GM18907 (cell line): ENCODE results near the gene RTP4.
"Not testable (repeated sequence)": the region's sequence is repeated elsewhere in the genome, so short reads cannot be mapped to it uniquely, and the experiment has no call there.

ENCODE experiments used
- ATAC-seq: cut with Tn5 transposase; IDR thresholded peaks from one replicate; pipeline ENCODE4 v1.9.1; 2021; ENCODE audit warnings: mild to moderate bottlenecking, moderate library complexity; ENCODE audit not compliant: unreplicated experiment

RTP4 gene

DNA sequence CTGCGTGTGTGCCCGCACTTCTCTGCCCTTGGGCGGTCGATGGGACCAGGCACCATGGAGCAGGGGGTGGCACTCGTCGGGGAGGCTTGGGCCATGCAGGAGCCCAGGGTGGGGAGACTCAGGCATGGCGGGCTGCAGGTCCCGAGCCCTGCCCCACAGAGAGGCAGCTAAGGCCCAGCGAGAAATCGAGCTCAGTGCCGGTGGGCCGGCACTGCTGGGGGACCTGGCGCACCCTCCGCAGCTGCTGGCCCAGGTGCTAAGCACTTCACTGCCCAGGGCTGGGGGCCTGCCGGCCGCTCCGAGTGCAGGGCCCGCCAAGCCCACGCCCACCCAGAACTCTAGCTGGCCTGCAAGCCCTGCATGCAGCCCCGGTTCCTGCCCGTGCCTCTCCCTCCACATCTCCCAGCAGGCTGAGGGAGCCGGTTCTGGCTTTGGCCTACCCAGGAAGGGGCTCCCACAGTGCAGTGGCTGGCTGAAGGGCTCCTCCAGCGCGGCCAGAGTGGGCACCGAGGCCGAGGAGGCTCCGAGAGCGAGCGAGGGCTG lies 553 bp upstream of the RTP4 start:
- peak; percentile 11 for ATAC-seq

DNA sequence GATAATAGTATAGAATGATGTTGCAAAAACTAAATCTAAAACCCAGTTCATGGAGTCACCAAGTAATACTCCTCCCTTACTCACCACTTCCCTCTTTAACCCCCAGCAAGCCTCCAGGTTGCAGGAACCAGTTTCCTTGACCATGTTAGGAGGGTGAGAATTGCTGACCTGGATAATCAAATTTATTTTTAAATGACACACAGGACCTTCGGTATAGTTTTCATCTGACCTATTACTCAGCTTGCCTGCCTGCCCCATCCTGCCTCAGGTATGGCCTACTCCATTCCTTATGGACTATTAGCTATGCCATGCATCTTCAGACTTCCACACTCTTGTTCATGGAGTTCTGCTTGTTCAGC lies 883 bp downstream of the RTP4 start:
- ATAC-seq: peak; percentile 39

DNA sequence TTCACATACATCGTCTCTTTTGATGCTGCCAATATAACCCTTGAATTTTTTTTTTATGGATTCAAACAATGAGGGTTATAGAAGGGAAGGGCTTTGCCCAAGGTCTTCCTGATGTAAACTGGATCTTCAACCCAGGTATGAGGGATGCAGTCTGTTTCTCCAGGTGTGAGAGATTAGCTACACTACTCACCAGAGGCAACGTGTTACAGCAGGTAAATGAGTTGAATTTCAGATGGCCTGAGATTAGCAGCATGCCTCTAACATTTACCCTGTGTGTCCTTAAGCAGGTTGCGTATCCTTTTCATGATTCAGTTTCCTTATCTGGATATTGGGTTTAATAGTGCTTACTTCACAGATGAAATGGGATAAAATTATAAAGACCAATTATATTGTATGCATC lies 1.9 kb downstream of the RTP4 start:
- ATAC-seq: no peak

DNA sequence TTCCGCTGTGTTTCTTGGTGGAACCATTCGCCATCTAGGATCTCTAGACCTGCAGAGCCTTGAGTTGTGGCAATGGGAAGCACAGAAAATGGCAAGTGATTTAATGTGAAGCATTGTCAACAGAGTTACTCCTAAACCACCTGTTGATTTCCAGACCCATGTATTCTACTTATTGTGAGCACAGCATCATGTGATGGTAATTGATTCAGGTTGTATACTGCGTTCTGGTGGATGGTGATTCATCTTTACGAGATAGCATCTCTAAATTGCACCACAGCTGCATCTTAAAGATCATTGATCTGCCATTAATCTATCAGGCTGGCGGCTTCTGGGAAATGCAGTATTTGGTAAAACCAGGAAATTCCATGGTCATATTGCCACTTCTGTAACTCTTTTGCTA lies 7.4 kb downstream of the RTP4 start:
- ATAC-seq: no peak

DNA sequence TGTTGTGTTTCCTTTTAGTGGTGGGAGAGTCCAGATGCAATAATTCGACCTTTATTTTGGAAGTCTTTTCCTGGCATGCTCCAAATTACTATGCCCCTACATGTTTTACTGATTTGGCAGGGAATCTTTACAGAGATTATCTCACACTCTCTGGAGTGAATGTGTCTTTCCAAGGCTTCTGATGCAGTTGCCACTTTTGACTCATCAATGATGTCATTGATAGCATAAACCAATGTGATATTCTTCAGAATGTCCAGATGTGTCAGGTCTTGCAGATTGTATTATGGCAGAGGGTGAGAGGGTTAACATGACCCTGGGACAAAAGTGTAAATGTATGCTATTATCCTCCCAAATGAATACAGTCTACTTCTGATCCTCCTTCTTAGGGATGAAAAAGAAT lies 9.7 kb downstream of the RTP4 start:
- ATAC-seq: no peak

DNA sequence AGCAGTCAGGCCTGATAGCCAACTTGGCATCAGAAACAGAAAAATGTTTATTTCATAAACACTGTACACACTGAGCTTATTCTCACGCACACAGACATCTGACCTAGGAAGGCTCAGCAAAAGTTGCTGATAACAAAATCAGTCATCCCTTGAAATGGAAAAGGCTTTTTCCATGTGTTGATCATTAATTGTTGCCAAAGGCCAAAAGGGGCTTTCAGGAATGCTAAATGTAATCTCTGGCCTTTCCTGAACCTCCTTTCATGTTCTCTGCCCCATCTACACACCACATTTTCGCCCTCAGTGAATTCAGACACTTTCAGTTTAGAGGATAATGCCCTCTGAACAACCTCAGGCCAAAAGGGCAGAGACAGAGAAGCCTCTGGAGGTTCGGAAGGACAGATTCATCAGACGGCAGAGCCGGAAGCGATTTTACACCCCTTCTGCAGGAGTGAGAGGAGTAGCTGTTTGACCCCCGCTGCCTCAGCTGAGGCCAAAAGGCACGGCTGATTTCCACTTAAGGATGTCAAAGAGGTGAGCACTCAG lies 14.5 kb downstream of the RTP4 start:
- ATAC-seq: no peak

DNA sequence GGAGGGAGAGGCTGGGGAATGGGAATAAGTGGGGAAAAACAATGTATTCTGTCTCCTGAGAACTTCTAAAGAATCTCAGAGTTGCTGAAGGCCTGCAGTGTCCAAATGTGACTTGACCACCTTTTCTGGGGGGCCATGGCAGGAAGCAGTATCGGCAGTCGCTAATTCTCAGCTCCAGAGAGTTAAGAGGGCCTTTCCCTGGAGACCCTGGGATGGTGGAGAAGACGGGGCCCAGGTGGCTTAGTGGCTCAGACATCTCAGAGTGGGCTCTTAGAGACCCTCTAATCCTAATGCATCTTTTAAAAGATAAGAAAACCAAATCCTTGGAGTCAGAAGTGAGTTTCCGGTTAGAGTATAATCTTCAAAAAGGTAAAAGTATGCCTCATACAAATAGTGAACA lies 15.1 kb downstream of the RTP4 start:
- no peak for ATAC-seq

DNA sequence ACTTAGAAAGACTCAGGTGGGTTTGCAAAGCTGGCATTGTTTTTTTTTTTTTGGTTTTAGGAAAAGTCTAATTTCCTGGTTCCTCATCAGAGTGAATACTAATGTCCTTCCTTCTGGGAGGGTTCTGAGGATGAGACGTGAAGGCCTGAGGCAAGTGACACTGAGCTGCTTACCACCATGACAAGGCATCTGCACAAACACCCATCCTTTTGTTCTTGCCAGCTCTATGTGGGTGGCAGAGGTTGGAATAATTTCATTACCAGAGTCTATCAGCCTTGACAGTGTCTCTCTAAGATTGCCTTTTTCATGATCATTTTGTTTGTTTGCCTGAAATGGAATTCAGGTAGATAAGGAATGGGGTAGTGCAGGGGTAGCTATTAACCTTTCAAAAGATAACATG lies 17.1 kb downstream of the RTP4 start:
- ATAC-seq: no peak

DNA sequence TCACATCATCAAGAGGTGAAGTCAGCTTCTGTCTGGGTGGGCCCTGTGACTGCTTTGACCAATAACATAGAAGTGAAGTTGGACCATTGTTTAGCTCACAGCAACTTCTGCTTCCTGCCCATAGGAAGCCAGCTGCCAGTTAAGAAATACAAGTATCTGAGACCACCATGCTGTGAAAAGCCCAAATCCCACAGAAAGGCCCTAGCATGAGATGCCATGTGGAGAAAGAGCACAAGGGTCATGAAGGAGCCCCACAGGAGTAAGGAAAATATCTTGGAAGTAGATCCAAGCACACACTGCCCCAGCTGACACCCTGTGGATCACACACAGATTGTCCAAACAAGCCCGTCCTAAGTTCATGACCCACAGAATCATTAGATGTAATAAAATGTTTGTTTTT lies 28.5 kb downstream of the RTP4 start:
- ATAC-seq: no peak

DNA sequence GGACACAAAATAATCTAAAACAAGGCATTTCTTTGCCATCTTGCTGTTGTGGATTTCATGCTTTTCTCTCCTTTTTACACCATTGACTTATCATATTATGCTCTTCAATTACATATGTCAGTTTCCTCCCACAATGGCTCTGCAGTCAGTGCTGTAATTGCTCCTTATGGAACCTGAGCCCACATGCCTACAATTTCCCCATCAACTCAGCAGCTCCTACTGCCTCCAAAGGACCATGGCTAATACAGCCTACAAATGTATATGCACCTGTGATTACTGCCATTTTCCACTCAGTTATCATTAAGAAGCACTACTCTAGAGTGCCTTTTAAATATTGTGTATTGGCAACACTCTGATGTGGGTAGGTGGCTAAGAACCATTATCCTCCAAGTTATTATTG lies 30.8 kb downstream of the RTP4 start:
- ATAC-seq: no peak

DNA sequence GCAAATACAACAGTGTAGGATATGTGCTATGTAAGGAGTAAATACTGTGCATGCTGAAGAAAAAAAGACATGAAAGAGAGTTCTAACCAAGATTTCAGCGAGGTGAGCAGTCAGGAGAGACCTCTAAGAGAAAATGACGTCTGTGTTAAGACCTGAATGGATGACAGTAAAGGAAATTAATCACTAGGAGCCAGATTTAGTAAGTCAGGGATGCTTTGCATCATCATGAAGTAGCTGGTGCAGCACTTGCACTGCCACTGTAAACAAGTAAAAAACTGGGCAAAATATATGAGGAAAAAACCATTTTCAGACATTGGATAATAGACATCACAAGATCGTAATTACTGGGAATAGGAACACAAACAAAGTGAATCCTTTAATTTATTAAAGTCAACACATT lies 32.6 kb downstream of the RTP4 start:
- no peak for ATAC-seq

DNA sequence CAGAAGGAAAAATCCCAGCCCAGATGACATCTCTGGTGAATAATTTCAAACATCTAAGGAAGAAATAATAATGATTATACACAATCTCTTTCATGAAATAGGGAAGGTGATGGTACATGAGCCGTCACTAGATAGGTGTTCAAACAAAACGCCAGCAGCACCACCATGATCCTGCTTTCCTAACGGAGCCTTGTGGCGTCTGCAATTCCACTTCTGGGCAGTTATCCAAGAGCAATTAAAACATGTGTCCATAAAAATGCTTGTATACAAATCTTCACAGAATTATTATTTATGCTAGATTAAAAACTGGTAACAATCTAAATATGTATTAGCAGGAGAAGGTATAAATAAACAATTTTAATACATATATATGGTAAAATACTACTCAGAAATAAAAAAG lies 33.7 kb downstream of the RTP4 start:
- ATAC-seq: no peak

DNA sequence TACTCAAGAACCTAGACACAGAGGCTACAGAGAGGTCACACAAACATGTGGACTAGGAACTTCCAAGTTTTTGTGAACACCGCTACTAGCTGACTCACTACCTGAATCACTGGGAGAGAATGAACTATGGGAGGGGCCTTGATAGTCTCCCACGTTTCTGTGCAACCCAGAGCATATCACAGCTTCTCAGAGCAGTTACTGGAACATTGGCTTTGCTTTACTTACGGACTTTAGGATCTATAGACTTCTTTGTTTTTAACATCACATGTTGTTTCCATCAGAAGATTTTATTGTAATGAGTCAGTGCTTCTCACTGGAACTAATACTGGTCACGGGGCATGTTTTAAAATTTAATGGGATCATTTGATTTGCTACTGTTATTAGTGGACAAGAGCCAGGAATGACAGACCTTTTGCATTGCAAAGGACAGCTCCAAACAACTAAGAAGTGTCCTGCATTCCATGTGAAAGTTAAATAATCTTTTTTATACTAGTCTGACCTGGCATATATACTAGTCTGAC lies 35.6 kb downstream of the RTP4 start:
- no peak for ATAC-seq

DNA sequence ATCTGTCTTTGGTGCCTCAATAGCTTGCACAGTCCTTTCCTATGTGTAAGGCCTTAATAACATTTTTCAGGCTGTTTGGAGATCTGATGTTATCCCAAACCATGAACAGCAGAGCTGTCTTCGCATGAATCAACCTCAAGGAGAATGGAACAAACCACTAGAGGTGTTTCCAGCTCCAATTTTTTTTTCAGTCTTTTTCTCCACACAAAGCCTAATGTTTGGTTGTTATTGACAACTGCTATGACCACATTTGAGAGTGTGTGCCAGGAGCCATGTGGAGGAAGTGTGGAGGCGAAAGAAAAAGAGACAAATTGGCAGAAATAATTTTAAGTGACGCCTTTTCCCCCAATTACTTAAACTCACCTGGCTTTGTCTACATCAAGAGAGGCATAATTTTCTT lies 38.7 kb downstream of the RTP4 start:
- ATAC-seq: no peak

DNA sequence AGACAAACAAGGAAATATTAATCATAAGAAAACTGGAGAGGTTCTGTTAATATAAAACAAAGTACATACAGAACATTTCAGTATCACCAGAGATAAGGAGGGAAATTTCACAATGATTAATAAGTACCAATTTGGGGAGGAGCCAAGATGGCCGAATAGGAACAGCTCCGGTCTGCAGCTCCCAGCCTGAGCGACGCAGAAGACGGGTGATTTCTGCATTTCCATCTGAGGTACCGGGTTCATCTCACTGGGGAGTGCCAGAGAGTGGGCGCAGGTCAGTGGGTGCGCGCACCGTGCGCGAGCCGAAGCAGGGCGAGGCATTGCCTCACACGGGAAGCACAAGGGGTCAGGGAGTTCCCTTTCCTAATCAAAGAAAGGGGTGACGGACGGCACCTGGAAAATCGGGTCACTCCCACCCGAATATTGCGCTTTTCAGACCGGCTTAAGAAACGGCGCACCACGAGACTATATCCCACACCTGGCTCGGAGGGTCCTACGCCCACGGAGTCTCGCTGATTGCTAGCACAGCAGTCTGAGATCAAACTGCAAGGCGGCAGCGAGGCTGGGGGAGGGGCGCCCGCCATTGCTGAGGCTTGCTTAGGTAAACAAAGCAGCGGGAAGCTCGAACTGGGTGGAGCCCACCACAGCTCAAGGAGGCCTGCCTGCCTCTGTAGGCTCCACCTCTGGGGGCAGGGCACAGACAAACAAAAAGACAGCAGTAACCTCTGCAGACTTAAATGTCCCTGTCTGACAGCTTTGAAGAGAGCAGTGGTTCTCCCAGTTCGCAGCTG lies 44.0 kb downstream of the RTP4 start:
- ATAC-seq: not testable (repeated sequence)
